ENCODE data around the gene OIP5. TPM values are rescaled to one million over a fixed set of nuclear protein-coding genes. Genes with fewer than 3 reads are reported as not detected.
A peak's percentile ranks its signal among the peaks of the same experiment; 100 is the strongest.
"Not testable (repeated sequence)": the region's sequence is repeated elsewhere in the genome, so short reads cannot be mapped to it uniquely, and the experiment has no call there.

OIP5 gene
- polyA plus RNA-seq, 3 donors: 0.05 to 0.28 (median 0.22) TPM

DNA sequence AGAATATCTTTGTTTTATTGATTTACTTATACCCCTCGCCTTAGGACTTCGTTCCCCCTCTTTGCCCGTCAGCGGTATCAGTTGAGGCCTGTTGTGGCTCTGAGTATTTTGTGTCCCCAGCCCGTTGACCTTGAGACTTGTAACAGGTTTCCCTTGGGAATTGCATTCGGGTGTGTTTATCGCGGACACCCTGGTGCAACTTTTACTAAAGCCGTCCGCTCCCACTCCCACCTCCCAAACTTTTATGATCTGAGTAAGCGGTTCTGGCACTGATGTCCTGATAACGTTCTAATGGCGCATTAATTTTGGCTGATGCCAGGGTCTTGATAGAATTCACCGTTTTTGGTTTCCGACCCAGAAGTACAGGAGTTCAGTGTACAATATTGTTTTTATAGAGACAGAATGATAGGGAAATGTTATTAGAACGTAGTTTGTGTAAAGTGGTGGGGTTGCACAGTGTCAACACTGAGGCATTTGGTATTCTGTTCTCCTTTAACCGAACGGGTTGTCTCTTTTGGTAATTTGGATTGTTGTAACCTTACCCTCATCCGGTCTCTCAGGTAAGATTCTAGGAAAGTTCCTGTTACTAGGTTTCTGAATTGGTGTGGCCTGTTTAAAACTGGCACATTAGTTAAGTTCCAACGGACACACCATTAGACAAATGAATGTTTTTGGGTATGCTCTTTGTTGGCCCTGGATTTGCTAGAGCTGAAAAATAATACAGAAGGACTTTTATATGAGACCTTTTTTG lies 47.8 kb downstream of the OIP5 start:
- Mint-ChIP-seq H3K4me3 (peak overlapping the region; percentile 92 to 93), H3K27me3 (ENCODE audit: low read depth in 3 of 3) (peaks cover 0 to 2% (median 0%) of the 10 kb centered on the region in 3 donors), H3K4me1 (peaks cover 40% of the 10 kb centered on the region), H3K36me3 (peaks cover 30 to 49% of the 10 kb centered on the region in 2 donors), H3K9me3 (peaks cover 0 to 3% (median 0%) of the 10 kb centered on the region in 7 donors), H3K27ac (peak overlapping the region; percentile 93 to 99 (median 95))
- TF ChIP-seq CTCF (IDR thresholded peaks at IDR 0.05): no peak
- no peaks in the 10 kb centered on the region for H3K9me3 ChIP-seq (replicated peaks in 1 of 2; ENCODE audit: control insufficient read depth in 1 of 2, insufficient read depth in 1 of 2, low read length in 2 of 2)
- H3K4me1 ChIP-seq (ENCODE audit: control insufficient read depth in 1 of 2, insufficient read depth in 2 of 2, low read length in 2 of 2): peaks cover 30 to 38% of the 10 kb centered on the region in 2 donors
- intact Hi-C loops (cut with micrococcal nuclease): loop anchor here (5.0 to 10.0 kb wide), 2 partner anchors 48 to 130 kb away; partner anchors contain the start of genes RTF1 (in 2 of the 2), NUSAP1 (in 1 of the 2) and OIP5 (in 1 of the 2)
- peak overlapping the region; percentile 91 for H3K9ac ChIP-seq (ENCODE audit: insufficient read depth, low read length, poor library complexity, severe bottlenecking)
- no peaks in the 10 kb centered on the region for H3K27me3 ChIP-seq (ENCODE audit: control insufficient read depth in 2 of 2, insufficient read depth in 2 of 2, low read length in 2 of 2)
- H3K27ac ChIP-seq (ENCODE audit: low read depth in 1 of 2, low read length in 2 of 2): peak overlapping the region; percentile 76 to 91
- H3K36me3 ChIP-seq (replicated peaks in 1 of 2; ENCODE audit: control insufficient read depth in 1 of 2, insufficient read depth in 2 of 2, low read length in 2 of 2): peaks cover 26 to 50% of the 10 kb centered on the region in 2 donors
- H4K20me1 ChIP-seq (ENCODE audit: insufficient read depth, low read length): no peaks in the 10 kb centered on the region
- H3K4me2 ChIP-seq (replicated peaks; ENCODE audit: extremely low read depth, low read length, poor library complexity, severe bottlenecking): peak overlapping the region; percentile 88
- DNase-seq: no peak
- H3K4me3 ChIP-seq (replicated peaks in 1 of 3; ENCODE audit: low read depth in 2 of 3, low read length in 3 of 3): peak overlapping the region; percentile 64 to 91 (median 84)
- WGBS (ENCODE audit: insufficient coverage): 0% methylated on average over 15 of the region's 20 CpGs
- H2AFZ ChIP-seq (ENCODE audit: insufficient read depth, low read depth, low read length, poor library complexity, severe bottlenecking): peak overlapping the region; percentile 82
- H3K79me2 ChIP-seq (ENCODE audit: insufficient read depth, low read length): peaks cover 57% of the 10 kb centered on the region

DNA sequence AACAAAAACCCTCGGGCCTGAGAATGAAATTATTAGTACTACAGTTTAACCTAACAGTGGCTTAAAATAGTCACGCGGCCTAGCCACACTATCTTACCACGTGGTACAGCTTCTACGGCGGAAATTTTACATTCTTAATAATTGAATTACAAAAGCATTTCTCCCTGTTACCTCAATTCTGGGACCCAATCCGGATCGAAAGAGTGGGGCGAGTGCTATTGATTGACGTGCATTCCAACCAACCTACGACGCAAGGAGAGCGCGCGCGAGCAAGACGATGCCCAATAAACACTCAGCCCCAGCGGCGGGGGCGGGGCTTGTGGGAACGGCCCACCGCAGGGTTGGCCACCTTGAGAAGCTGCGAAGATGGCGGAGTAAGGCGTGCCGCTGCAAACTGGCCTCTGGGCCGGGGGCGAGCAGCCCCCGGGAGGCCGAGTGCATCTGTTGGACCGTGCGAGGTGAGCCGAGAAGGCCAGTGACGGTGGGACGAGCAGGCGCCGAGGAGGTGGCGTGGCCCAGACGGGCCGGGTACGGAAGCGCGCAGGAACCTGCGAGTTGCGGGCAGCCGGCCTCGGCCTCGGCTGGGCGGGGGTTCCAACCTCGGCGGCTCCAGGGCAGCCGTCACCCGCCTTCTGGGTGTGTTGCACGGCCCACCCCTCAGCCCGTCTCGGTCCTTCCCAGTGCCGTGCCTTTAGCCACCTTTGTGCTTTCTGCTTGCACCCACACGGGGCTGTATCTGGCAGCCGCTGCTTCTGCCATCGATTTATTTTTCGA lies 48.6 kb downstream of the OIP5 start:
- Histone ChIP-seq H3K9me3 (replicated peaks in 1 of 2; ENCODE audit: control insufficient read depth in 1 of 2, insufficient read depth in 1 of 2, low read length in 2 of 2) (no peaks in the 10 kb centered on the region), H3K36me3 (replicated peaks in 1 of 2; ENCODE audit: control insufficient read depth in 1 of 2, insufficient read depth in 2 of 2, low read length in 2 of 2) (peaks cover 30 to 53% of the 10 kb centered on the region in 2 donors), H3K27ac (ENCODE audit: low read depth in 1 of 2, low read length in 2 of 2) (peak overlapping the region; percentile 76 to 91), H3K79me2 (ENCODE audit: insufficient read depth, low read length) (peaks cover 51% of the 10 kb centered on the region), H2AFZ (ENCODE audit: insufficient read depth, low read depth, low read length, poor library complexity, severe bottlenecking) (peak overlapping the region; percentile 82), H3K4me3 (replicated peaks in 1 of 3; ENCODE audit: low read depth in 2 of 3, low read length in 3 of 3) (peak overlapping the region; percentile 64 to 91 (median 84)), H3K27me3 (ENCODE audit: control insufficient read depth in 2 of 2, insufficient read depth in 2 of 2, low read length in 2 of 2) (no peaks in the 10 kb centered on the region), H3K4me2 (replicated peaks; ENCODE audit: extremely low read depth, low read length, poor library complexity, severe bottlenecking) (peak overlapping the region; percentile 88), H3K4me1 (ENCODE audit: control insufficient read depth in 1 of 2, insufficient read depth in 2 of 2, low read length in 2 of 2) (peaks cover 30 to 38% of the 10 kb centered on the region in 2 donors), H4K20me1 (ENCODE audit: insufficient read depth, low read length) (no peaks in the 10 kb centered on the region), H3K9ac (ENCODE audit: insufficient read depth, low read length, poor library complexity, severe bottlenecking) (peak overlapping the region; percentile 91)
- WGBS (ENCODE audit: insufficient coverage): under 1% methylated on average over 53 of the region's 61 CpGs
- H3K36me3 Mint-ChIP-seq: peaks cover 38 to 56% of the 10 kb centered on the region in 2 donors
- H3K4me1 Mint-ChIP-seq: peaks cover 37% of the 10 kb centered on the region
- H3K27me3 Mint-ChIP-seq (ENCODE audit: low read depth in 3 of 3): peaks cover 0 to 2% (median 0%) of the 10 kb centered on the region in 3 donors
- TF ChIP-seq CTCF (IDR thresholded peaks at IDR 0.05): no peak
- intact Hi-C loops (cut with micrococcal nuclease): loop anchor here (5.0 to 10.0 kb wide), 2 partner anchors 48 to 131 kb away; partner anchors contain the start of genes RTF1 (in 2 of the 2), NUSAP1 (in 1 of the 2) and OIP5 (in 1 of the 2)
- H3K9me3 Mint-ChIP-seq: peaks cover 0 to 3% (median 0%) of the 10 kb centered on the region in 7 donors
- peak overlapping the region; percentile 93 to 99 (median 95) for H3K27ac Mint-ChIP-seq
- H3K4me3 Mint-ChIP-seq: peak overlapping the region; percentile 92 to 93
- peak; percentile 98 to 99 (median 99) for DNase-seq

DNA sequence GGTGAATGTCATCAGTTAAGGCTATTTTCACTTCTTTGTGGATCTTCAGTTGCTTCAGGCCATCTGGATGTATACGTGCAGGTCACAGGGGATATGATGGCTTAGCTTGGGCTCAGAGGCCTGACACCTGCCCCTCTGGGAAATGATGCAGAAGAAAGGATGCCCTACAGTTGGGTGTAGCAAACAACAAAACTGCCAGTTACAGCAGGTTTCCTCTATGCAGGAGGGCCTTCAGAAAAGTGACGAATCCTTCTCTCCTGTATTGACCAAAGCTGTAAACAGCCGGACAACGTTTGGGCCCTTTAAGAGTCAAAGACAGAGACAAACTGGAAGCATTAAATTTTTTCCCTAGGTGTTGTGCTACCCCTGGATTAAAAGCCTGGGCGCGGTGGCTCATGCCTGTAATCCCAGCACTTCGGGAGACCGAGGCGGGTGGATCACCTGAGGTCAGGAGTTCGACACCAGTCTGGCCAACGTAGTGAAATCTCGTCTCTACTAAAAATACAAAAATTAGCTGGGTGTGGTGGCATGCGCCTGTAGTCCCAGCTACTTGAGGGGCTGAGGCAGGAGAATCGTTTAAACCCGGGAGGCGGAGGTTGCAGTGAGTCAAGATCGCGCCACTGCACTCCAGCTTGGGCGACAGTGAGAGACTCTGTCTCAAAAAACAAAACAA lies 49.3 kb downstream of the OIP5 start:
- H3K9me3 ChIP-seq (replicated peaks in 1 of 2; ENCODE audit: control insufficient read depth in 1 of 2, insufficient read depth in 1 of 2, low read length in 2 of 2); H3K9me3 Mint-ChIP-seq; H4K20me1 ChIP-seq (ENCODE audit: insufficient read depth, low read length); H3K27me3 Mint-ChIP-seq (ENCODE audit: low read depth in 3 of 3); DNase-seq; H3K27me3 ChIP-seq (ENCODE audit: control insufficient read depth in 2 of 2, insufficient read depth in 2 of 2, low read length in 2 of 2): not testable (repeated sequence)
- Histone ChIP-seq H3K36me3 (replicated peaks in 1 of 2; ENCODE audit: control insufficient read depth in 1 of 2, insufficient read depth in 2 of 2, low read length in 2 of 2) (peaks cover 28 to 53% of the 10 kb centered on the region in 2 donors), H2AFZ (ENCODE audit: insufficient read depth, low read depth, low read length, poor library complexity, severe bottlenecking) (peak overlapping the region; percentile 62), H3K27ac (ENCODE audit: low read depth in 1 of 2, low read length in 2 of 2) (peak overlapping the region; percentile 76 to 91), H3K79me2 (ENCODE audit: insufficient read depth, low read length) (peaks cover 44% of the 10 kb centered on the region), H3K4me1 (ENCODE audit: control insufficient read depth in 1 of 2, insufficient read depth in 2 of 2, low read length in 2 of 2) (peaks cover 30 to 38% of the 10 kb centered on the region in 2 donors), H3K9ac (ENCODE audit: insufficient read depth, low read length, poor library complexity, severe bottlenecking) (peak overlapping the region; percentile 91), H3K4me3 (replicated peaks in 1 of 3; ENCODE audit: low read depth in 2 of 3, low read length in 3 of 3) (peak overlapping the region; percentile 11 to 91 (median 84)), H3K4me2 (replicated peaks; ENCODE audit: extremely low read depth, low read length, poor library complexity, severe bottlenecking) (peak overlapping the region; percentile 88)
- peaks cover 34% of the 10 kb centered on the region for H3K4me1 Mint-ChIP-seq
- intact Hi-C loops (cut with micrococcal nuclease): loop anchor here (5.0 to 10.0 kb wide), 2 partner anchors 49 to 132 kb away; partner anchors contain the start of genes RTF1 (in 2 of the 2), NUSAP1 (in 1 of the 2) and OIP5 (in 1 of the 2)
- peak overlapping the region; percentile 92 to 93 for H3K4me3 Mint-ChIP-seq
- peaks cover 36 to 57% of the 10 kb centered on the region in 2 donors for H3K36me3 Mint-ChIP-seq
- 90% methylated on average over 4 of the region's 19 CpGs for WGBS (ENCODE audit: insufficient coverage)
- H3K27ac Mint-ChIP-seq: peak overlapping the region; percentile 93 to 99 (median 94)

Data from CD14-positive monocyte (primary cell).